HL-60 (cell line): Measurements from ENCODE around the gene MLC1.
"Not testable (repeated sequence)": the region's sequence is repeated elsewhere in the genome, so short reads cannot be mapped to it uniquely, and the experiment has no call there.

ENCODE experiments used
- DNase-seq, 2 experiments: peaks; one replicate each; pipeline ENCODE4 v3.0.0-alpha.2; 2010 to 2020; ENCODE audit warnings: low read depth in 1 of 2, low spot score in 1 of 2
- H3K27ac ChIP-seq: fragments of 250-450 bp; sonication (Bioruptor Pico); replicated peaks from 2 replicates; pipeline ENCODE4 v1.5.1; 2020; ENCODE audit warnings: mild to moderate bottlenecking, moderate library complexity
- H3K27me3 ChIP-seq: fragments of 250-450 bp; sonication (Bioruptor Pico); 2 replicates; pipeline ENCODE4 v1.5.1; 2021; ENCODE audit warnings: mild to moderate bottlenecking, moderate library complexity; ENCODE audit not compliant: insufficient read depth, poor library complexity, severe bottlenecking
- H3K4me3 ChIP-seq: replicated peaks from 2 replicates; pipeline ENCODE4 v1.5.1; 2011; ENCODE audit warnings: mild to moderate bottlenecking, control low read depth, low read length; ENCODE audit not compliant: insufficient read depth
- GABPA ChIP-seq: IDR thresholded peaks from 2 replicates; pipeline ENCODE4 v1.6.1; 2012; ENCODE audit warnings: low read depth
- POLR2AphosphoS5 ChIP-seq: IDR thresholded peaks from 2 replicates; pipeline ENCODE4 v1.6.1; 2012; ENCODE audit warnings: low read depth
- SPI1 ChIP-seq: IDR thresholded peaks from 2 replicates; pipeline ENCODE4 v1.6.1; 2012; ENCODE audit warnings: low read depth, mild to moderate bottlenecking, borderline replicate concordance
- TF ChIP-seq, protein P1 (sequence below): IDR thresholded peaks from one replicate; pipeline ENCODE4 v1.5.1; 2011; ENCODE audit warnings: low read length, control low read depth, inconsistent platforms; ENCODE audit not compliant: insufficient read depth
- TF ChIP-seq, protein P2 (sequence below): IDR thresholded peaks from 2 replicates; pipeline ENCODE4 v1.6.1; 2012; ENCODE audit warnings: low read depth; ENCODE audit not compliant: insufficient replicate concordance

The MLC1 gene

DNA sequence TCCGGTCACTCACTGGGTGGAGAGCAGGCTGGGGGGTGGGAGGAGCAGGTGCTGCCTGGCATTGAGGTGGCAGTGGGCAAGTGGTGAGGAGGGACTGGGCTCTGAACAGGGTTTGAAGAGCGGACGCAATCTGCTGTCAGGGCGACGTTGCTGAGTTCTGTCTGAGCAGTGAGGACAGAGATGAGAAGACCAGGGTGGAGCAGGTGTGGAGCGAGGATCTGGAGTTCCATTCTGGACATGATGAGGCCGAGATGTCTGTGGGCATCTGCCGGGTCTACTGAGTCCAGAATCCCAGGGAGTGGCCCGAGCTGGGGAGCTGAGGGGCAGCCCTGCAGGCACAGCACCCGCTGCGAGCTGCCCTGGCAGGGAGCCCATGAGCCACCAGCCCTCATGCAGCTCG lies 2.4 kb upstream of the MLC1 start:
- Histone ChIP-seq H3K27ac (no peak overlapping the region), H3K4me3 (no peak overlapping the region), H3K27me3 (no peaks in the 10 kb centered on the region)
- TF ChIP-seq SPI1 = no peak
- TF ChIP-seq, protein P1, sequence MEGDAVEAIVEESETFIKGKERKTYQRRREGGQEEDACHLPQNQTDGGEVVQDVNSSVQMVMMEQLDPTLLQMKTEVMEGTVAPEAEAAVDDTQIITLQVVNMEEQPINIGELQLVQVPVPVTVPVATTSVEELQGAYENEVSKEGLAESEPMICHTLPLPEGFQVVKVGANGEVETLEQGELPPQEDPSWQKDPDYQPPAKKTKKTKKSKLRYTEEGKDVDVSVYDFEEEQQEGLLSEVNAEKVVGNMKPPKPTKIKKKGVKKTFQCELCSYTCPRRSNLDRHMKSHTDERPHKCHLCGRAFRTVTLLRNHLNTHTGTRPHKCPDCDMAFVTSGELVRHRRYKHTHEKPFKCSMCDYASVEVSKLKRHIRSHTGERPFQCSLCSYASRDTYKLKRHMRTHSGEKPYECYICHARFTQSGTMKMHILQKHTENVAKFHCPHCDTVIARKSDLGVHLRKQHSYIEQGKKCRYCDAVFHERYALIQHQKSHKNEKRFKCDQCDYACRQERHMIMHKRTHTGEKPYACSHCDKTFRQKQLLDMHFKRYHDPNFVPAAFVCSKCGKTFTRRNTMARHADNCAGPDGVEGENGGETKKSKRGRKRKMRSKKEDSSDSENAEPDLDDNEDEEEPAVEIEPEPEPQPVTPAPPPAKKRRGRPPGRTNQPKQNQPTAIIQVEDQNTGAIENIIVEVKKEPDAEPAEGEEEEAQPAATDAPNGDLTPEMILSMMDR = no peak
- TF ChIP-seq POLR2AphosphoS5 = no peak
- no peak for TF ChIP-seq GABPA
- TF ChIP-seq, protein P2, sequence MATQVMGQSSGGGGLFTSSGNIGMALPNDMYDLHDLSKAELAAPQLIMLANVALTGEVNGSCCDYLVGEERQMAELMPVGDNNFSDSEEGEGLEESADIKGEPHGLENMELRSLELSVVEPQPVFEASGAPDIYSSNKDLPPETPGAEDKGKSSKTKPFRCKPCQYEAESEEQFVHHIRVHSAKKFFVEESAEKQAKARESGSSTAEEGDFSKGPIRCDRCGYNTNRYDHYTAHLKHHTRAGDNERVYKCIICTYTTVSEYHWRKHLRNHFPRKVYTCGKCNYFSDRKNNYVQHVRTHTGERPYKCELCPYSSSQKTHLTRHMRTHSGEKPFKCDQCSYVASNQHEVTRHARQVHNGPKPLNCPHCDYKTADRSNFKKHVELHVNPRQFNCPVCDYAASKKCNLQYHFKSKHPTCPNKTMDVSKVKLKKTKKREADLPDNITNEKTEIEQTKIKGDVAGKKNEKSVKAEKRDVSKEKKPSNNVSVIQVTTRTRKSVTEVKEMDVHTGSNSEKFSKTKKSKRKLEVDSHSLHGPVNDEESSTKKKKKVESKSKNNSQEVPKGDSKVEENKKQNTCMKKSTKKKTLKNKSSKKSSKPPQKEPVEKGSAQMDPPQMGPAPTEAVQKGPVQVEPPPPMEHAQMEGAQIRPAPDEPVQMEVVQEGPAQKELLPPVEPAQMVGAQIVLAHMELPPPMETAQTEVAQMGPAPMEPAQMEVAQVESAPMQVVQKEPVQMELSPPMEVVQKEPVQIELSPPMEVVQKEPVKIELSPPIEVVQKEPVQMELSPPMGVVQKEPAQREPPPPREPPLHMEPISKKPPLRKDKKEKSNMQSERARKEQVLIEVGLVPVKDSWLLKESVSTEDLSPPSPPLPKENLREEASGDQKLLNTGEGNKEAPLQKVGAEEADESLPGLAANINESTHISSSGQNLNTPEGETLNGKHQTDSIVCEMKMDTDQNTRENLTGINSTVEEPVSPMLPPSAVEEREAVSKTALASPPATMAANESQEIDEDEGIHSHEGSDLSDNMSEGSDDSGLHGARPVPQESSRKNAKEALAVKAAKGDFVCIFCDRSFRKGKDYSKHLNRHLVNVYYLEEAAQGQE = no peak
- no peak for DNase-seq

DNA sequence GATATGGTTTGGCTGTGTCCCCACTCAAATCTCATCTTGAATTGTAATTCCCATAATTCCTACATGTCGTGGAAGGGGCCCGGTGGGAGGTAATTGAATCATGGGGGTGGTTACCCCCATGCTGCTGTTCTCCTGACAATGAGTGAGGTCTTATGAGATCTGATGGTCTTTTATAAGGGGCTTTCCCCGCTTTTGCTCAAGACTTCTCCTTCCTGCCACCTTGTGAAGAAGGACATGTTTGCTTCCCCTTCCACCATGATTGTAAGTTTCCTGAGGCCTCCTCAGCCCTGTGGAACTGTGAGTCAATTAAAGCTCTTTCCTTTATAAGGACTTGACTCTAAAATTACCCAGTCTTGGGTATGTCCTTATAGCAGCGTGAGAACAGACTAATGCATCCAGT lies 1.7 kb upstream of the MLC1 start:
- not testable (repeated sequence) for H3K27me3 ChIP-seq, H3K27ac ChIP-seq, DNase-seq, H3K4me3 ChIP-seq

DNA sequence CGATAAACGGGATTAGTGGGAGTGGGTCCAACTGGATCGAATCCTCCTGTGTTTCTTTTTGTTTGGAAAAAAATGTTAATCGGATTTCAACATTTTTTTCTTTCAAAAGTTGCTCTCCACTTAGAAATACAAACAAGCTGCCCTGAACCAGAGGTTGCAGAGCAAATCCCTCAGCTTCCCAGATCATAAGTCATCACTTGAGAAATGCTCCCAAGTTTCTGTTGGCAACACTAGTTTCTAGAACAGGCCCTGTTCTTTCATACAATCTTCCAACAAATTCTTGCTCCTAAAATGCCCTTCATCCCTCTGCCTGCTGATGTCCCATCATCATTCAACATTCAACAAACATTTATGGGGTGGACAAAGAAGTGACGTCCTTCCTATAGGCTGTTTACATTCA lies 1.3 kb upstream of the MLC1 start:
- H3K27ac ChIP-seq = no peak overlapping the region
- DNase-seq = no peak
- no peak for TF ChIP-seq POLR2AphosphoS5
- no peak for TF ChIP-seq SPI1
- TF ChIP-seq, protein P2 = no peak
- TF ChIP-seq, protein P1 = no peak

DNA sequence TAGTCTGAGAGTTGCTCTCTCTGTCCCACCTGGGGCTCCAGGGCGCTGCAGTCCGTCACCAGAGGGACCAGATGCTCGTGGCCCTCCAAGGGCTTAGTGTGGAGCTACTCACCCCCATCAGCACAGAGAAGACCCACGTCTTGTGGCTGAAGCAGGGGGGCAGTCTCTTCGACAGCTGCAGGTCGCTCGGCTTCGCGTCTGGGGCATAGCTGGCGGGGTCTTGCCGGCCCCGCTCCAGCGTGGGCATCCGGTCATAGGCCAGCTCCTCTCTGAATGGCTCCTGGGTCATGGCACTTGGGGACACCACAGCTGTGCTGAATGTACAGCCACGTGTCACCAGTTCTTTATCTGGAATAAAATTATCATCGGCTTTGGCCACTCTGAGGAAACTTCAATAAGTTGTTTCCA lies 608 bp downstream of the MLC1 start:
- TF ChIP-seq, protein P1 = no peak
- TF ChIP-seq POLR2AphosphoS5 = no peak
- no peak for TF ChIP-seq GABPA
- no peak for TF ChIP-seq SPI1
- TF ChIP-seq, protein P2 = no peak
- peak overlapping the region; percentile 40 for H3K4me3 ChIP-seq
- H3K27me3 ChIP-seq = no peaks in the 10 kb centered on the region
- no peak for DNase-seq
- H3K27ac ChIP-seq = no peak overlapping the region

More for the DNA sequence above, 1.3 kb upstream of the MLC1 start:
- Histone ChIP-seq H3K27me3 (no peaks in the 10 kb centered on the region), H3K4me3 (no peak overlapping the region)
